NCI-H226 (cell line): ENCODE data around the gene CDH24.

ENCODE experiments used
- DNase-seq: peaks from one replicate; pipeline ENCODE4 v3.0.0-alpha.2; 2015

The CDH24 gene

DNA sequence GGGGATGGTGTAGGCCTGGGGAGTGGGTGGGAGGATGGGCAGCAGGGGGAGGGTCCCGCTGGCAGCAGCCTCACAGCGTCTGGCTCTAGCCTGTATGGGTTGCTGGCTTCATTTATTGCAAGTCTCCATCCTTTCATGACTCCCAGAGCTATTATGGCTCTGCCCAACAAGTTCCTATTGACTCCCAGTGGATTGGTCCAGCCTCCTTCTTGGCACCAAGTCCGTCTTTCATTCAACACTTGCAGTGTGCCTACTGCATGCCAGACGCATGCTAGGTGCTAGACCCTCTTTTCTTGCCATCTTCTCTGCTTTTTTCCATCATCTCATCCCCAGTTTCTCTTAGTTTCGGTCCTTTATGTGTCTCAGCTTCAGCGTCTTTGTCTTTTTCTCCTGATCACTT, 14.2 kb downstream of the CDH24 start:
- DNase-seq, result no peak

DNA sequence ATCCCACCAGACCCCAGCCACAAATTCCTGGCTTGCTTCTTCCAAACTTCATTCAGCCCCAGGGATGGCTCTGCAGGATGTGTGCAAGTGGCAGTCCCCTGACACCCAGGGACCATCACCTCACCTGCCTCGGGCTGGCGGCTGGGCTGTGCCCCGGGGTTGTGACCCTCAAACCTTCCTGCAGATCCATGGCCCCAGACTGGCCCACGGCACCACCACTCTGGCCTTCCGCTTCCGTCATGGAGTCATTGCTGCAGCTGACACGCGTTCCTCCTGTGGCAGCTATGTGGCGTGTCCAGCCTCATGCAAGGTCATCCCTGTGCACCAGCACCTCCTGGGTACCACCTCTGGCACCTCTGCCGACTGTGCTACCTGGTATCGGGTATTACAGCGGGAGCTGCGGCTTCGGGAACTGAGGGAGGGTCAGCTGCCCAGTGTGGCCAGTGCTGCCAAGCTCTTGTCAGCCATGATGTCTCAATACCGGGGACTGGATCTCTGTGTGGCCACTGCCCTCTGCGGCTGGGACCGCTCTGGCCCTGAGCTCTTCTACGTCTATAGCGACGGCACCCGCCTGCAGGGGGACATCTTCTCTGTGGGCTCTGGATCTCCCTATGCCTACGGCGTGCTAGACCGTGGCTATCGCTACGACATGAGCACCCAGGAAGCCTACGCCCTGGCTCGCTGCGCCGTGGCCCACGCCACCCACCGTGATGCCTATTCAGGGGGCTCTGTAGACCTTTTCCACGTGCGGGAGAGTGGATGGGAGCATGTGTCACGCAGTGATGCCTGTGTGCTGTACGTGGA, 15.0 kb downstream of the CDH24 start, which contains the start of gene PSMB11:
Gene PSMB11 (plus strand): TSS at position 51 of the 804 bp plus-strand sequence. CDS start 14 bp downstream, at position 65.
- DNase-seq, result no peak

DNA sequence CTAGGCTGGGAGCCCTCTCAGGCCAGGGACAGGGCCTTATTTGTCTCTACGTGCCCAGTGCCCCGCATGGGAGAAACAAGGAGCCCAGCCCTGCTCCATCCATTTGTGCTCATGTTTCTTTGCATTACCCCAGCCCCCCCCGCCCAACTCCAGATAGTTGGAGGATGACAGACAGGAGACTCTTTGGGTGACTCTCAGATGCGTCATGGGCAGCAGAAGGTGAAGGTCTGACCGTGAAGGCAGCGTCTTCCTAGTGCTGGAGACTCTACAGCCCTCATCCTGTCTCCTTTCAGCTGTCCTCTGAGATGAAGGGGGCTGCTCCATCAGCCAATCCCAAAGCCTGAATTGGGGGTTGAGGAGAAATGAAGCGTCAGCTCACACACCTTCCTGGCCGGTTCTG, 15.6 kb downstream of the CDH24 start:
- no peak for DNase-seq

DNA sequence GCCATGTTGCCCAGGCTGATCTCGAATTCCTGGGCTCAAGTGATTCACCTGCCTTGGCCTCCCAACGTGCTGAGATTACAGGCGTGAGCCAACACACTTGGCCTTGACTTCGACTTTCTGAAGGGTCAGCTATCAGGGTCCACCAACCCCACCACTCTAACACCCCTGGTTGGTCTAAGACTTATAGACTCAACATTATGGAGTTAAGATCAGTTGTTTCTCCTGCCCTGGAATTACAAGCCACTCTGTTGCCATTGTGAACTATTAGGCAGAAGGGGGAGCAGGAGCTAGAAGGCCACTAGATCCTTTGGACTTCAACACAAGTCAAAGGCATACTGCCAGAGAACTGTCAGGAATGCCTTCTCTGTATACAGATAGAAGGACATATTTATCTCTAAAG, 17.2 kb downstream of the CDH24 start:
- DNase-seq, result no peak

DNA sequence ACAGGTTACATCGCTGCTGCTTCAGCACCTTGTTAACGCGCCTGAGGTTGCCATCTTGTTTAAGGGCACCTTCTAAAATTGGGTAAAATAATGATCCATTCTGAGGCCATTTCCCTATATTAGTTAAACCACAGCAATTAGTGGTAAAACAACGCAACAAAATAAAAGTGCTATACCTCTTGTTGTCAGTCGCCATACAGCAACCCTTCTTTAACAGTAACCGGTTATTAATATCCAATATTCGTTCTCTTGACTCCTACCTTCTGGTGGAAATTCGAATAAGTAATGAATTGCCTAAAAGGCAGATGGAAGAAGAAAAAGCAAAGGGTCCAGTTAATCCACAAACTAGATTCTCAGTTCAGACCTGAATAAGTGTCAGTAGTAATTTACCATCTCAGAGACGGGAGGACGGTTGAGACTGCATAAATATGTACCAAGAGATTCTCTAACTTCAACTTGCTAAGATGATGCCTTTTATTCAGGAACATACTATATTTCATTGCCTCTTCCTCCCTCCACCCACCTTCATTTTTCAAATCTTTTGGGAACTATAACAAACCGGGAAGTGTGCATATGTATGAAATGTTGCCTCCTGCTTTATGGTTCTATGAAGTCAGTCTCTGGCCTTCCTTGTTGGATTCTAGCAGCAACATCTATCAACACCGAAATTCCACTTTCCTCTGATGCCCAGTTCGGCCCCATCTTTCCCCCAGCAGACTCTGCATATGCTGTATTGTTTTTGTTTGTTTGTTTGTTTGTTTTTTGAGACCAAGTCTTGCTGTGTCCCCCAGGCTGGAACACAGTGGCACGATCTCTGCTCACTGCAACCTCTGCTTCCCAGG, 21.8 kb downstream of the CDH24 start:
- DNase-seq, result no peak

DNA sequence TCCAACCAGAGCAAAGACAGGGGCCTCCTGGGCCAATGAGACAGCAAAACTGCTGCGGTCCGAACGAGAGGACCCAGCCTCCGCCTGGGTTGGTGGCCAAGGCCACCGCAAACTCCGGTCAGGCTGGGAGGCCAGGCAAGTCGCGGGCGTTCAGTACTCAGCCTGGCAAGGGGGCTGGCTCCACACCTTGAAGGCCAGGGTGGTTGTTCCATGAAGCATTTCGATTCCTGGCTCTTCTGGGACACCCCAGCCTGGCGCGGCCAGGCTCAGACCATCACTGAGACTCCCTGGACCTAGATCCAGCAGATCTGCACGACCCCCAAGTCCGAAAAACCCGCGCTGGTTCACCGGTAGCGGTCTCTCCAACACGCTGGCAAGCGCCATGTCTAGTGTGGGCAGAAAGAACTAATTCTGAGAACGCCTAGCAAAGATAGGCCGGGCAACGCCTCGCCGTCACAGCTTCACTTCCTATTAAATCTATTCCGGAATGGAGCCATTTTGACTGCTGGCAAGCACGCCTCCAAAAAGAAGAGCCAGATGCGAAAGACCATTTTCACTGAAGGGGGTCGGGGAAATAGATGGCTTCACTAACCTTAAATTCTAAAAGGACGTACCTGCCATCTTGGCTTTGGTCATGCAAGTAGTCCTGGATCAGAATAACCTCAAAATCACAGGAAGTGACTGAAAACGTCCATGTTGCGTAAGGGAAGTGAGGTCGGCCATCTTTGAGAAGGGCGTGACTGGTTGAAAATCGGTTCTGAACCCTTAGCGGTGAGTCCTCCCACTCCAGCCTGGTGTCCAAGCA, 22.6 kb downstream of the CDH24 start, which contains the start of gene PSMB5:
Gene PSMB5 (minus strand): TSS at position 403 of the 805 bp plus-strand sequence. CDS start 19 bp downstream, at position 384.
- DNase-seq, result peak; percentile 94

DNA sequence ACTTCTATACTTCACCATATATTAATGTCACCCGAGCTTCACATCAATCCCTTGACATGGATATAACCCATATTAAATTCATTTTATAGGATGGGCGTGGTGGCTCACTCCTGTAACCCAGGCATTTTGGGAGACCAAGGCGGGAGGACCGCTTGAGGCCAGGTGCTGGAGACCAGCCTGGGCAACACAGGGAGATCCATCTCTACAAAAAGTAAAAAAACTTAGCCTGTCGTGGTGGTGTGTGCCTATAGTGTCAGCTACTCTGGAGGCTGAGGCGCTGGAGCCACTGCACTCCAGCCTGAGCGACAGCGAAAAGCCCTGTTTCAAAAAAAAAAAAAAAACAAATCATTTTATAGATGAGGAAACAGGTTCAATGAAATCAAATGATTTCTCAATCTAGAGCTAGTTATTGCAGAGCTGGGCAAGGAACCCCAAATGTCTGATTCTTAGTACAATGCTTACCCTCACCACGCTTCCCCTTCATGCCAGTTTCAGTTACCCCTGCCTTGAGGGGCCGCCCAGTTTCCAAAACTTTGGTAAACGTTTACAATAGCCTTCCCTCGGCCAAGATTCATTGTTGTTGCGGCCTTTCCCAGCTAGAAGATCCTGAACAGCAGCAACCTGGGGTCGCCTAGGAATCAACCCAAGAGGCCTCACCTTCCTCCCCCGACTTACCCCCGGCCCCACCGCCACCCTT, 23.4 kb downstream of the CDH24 start:
- no peak for DNase-seq

DNA sequence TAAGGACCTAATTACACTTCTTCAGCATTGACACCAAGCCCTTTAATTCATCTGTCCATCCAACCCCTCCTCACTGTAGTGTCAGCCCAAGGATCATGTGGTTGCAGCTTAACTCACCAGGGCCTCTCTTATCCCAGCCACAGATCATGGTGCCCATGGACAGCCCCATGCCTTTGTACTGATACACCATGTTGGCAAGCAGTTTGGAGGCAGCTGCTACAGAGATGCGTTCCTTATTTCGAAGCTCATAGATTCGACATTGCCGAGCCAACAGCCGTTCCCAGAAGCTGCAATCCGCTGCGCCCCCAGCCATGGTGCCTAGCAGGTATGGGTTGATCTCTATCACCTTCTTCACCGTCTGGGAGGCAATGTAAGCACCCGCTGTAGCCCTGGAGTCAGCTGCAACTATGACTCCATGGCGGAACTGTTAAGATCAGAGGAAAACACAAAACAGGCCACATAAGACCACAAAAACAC, 24.0 kb downstream of the CDH24 start:
- no peak for DNase-seq

DNA sequence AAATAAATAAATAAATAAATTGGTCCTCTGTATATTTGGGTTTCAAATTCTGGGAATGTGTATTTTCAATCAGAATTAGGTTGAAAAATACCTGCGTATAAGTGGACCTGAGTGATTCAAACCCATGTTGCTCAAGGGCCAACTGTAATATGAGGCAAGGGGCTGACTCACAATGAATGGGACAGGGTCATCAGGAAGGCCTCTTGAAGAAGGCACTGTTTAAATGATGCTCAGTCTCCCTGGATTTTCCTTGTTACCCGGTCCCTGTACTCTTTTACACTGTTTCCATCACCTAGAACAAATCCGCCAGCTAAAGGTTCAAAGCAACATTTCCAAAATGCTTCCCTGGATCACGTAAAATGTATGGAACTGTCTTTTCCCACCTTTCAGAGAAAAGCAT, 26.4 kb downstream of the CDH24 start:
- no peak for DNase-seq

DNA sequence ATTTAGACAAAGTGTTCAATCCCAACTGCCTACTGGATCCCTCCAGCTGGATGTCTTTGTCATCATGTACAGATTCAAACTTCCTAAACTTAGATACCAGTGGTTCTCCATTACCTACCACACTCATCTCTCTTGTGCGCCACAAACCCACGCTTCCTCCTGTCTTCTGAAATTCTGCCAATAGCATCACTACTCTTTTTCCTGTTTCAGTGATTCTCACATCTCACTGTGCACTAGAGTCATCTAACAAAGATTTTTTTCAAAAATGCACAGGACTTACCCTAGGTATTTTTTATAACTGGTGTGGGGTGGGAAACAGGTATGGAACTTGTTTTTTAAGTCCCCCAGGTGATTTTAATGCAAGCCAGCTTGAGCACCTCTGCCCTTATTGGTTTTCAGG, 28.5 kb downstream of the CDH24 start:
- DNase-seq, result no peak

DNA sequence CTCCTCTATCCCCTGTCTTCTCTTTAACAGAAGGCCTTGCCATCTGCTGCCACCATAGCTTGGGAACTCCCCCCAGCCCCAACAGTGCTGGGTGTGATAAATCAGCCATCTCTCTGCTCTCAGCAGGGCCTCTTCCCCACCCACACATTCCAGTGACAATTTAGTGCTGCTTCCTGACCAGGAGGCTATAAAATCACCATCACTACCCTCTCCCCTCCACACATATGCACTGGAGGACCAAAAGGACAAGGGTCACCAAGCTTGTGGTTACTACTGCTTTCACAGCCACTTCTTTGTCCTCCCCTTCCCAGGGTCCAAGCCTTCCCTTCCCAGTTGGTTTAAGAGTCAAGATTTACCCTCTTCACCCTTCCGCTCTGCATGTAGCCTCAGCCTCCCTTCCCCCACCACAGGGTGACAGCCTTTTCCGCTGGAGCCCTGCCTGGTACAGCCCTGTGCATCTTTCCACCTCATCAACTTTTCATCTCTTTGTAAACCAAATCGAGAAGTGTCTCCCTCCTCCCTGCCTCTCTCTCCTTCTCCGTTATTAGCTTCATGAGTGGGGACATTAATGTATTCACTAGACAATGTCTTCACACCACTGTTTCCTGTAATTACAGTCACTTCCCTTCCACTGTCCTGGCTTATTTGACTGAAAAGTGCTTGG, 32.0 kb downstream of the CDH24 start:
- no peak for DNase-seq

DNA sequence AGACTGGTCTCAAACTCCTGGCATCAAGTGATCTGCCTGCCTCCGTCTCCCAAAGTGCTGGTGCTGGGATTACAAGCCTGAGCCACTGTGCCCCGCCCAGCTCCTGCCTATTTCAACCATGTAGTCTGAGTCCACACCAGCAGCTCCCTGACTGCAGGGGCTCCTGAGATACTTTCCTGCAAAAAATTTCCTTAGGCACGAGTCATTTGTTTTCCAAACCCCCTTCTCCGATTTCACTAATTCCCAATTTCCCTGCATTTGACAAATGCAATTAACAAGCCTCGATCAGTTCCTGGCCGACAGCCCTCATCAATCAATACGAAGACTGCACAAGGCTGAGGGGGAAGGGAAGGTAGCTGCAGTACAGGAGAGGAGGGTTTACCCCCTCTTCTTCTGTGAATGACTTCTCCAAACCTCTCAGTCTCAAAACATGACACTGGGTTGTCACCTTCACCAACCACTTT, 32.7 kb downstream of the CDH24 start:
- no peak for DNase-seq

DNA sequence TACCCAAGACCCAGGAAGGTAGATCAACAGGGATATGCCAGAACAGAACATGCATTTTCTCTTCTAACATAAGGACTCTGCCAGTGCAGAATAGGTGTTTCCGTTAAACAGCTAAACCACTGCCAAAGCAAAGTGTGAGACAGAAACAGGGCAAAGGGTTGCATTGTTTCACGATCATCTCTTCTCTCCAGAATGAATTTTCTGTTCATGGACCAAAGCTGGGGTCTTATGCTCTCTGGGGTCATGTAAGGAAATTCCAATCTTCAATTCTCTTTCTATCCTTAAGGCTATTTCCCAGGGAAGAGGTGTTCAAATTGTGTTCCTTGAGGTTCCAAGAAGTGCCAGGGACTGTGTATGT, 33.5 kb downstream of the CDH24 start:
- no peak for DNase-seq

DNA sequence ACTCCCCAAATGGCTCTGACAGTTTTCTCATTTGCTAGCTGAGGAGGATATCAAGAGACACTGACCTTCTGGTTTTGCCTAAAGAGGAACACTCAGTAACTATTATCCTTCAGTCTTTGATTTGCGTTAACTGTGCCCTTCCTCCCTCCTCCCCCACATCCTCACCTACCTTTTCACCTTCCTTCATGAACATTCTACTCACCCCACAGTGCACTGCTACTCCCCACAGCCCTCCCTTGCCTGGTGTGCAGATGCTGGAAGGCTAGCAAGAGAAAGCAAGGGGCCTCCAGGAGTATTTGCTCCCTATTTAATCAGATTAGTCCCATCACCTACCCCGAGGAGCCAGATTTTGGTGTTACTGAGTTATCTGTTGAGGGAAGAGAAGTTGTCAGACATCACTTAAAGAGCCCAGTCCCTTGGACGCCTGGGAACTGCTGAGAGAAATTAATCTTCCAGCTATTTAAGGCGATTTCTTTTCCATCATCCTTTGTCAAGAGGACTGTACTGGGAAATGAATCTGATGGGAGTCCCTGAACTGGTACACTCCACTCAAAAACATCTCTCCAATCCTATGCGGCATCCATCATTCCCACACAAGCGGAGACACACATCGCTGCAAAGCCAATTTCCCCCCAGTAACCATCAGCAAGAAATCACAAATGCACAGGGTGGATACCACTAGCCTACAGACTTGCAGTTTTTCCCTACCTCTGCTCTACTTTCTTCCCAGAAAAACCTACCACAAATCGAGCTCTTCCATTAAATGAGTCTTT, 34.1 kb downstream of the CDH24 start:
- DNase-seq, result no peak

DNA sequence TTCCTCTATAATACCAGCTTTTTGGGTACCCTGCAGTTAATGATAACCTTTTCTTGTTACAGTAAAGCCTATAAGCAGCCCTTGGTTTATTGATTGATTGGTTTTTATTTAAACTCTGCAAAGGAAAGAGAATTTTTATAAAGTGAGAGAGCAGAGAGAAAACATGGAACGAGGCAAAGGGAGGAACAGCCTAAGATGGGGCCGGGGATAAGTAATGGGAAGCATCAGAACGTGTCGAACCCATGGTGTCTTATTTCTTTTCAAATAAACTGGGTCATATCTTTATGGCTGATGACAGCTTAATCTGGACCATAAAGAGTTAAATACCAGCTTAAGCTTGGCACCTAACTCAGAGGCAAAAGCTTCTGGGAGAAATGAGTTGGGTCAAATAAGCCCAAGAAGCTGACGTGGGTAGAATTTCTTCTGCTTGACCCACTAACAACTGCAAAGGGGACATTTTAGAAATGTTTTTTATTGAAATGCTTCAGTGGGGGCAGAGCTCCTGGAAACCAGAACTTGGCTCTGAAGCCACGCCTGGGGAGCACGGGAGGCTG, 35.4 kb downstream of the CDH24 start:
- no peak for DNase-seq

DNA sequence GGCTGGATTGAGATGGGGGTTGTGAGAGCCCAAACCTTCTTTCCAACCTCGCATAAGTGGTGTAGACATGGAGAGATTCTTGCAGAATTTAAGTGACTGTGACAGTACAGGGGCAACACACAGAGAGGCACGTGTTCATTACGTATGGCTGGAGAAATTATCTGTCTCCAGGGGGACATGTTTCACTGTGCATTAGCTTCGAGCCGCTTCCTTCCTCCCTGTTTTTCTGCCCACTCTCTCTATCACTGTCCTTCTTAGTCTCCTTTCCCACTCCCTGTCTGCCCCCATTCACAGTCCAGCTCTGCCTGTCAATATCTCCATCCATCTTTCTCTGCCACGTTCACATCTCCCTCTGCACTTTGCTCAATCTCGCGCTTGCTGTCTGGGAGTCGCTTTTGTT, 35.9 kb downstream of the CDH24 start:
- DNase-seq, result no peak

DNA sequence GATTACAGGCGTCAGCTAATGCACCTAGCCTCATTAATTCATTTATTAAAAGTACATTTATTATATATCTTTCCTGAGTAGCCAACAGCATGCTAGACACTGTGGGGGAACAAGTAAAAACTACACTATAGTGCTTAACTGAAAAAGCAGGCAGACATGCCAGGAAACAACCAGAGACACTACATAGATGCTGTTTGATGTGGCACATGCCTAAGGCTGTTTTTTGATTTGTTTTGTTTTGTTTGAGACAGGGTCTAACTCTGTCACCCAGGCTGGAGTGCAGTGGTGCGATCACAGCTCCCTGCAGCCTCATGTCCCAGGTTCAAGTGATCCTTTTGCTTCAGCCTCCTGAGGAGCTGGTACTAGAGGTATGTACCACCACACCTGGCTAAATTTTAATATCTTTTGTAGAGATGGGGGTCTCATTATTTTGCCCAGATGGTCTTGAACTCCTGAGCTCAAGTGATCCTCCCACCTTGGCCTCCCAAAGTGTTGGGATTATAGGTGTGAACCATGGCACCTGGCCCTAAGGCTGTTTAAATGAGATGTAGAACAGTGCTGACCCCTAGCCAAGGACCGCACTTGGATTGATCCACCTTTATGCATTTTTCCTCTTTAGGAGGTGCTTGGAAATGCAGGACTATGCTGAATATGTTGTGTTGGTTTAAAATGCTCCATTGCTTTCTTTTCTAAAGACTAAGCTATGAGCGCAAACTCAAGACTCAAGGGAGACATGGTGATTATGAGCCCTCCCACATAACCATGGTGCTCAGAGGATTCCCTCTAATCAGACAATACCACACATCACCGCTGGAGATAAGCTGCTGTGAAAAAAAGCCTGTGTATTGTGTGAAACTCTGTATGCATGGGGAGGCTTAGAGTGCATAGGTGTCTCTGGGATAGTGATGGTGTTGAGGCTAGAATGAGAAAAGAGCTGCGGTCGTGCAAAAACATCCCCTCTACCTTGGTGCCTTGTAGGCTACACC, 36.9 kb downstream of the CDH24 start:
- DNase-seq, result no peak

DNA sequence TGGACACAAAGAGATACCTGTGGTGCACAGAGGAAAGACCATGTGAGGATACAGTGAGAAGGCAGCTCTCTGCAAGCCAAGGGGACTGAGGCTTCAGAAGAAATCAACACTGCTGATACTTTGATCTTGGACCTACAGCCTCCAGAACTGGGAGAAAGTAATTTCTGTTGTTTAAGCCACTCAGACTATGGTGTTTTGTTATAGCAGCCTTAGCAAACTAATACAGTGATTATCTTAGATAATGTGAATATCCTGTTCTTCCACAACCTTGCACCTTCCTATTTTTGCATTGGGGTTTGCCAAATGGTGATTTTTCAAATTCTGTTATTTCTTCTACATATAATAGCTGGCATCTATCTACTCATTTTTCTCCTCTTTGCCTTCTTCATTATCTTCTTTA, 39.2 kb downstream of the CDH24 start:
- DNase-seq, result no peak

DNA sequence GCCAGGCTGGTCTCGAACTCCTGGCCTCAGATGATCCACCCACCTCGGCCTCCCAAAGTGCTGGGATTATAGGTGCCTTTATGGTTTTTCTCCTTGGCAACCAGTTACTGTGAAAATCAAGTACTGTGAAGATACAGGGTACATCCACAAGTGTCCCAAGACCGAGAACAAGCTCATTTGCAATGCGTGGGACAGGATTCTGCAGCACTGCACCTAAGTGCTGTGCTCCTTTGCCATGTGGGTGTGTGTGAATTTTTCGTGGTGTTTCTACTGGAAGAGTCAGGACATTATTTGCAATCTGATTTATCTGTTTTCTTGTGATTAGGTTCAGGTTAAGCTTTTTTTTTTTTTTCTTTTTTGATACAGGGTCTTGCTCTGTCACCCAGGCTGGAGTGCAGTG, 40.2 kb downstream of the CDH24 start:
- DNase-seq, result no peak
